SK-N-SH (cell line): ENCODE results near the gene NEK6. TPM values are rescaled to one million over a fixed set of nuclear protein-coding genes. Genes with fewer than 3 reads are reported as not detected.

Experiments used
- CTCF ChIA-PET: fragments of 300-600, 350-600 bp; formaldehyde crosslinking; extraction: SDS; loops from one replicate; lab custom pipeline; 2021; lab: Yijun Ruan, JAX
- POLR2A ChIA-PET: fragments of 350-600 bp; sonication (Branson Sonifier 250); formaldehyde crosslinking; extraction: SDS; loops from one replicate; lab custom pipeline; 2020; ENCODE audit warnings: antibody characterized with exemption, inconsistent platforms; lab: Yijun Ruan, JAX
- DNase-seq: peaks from one replicate; pipeline ENCODE4 v3.0.0; 2012
- H2AFZ ChIP-seq: fragments of 200-600 bp; sonication (generic); 2 replicates; pipeline ENCODE4 v1.8.1; 2016; ENCODE audit warnings: antibody characterized with exemption, mild to moderate bottlenecking, low read depth
- H3F3A ChIP-seq: fragments of 200-600 bp; sonication (generic); replicated peaks from 2 replicates; pipeline ENCODE3; 2016; ENCODE audit warnings: antibody characterized with exemption, mild to moderate bottlenecking; ENCODE audit not compliant: insufficient read depth
- H3K27ac ChIP-seq, 2 experiments: fragments of 200-500 bp in 1 of 2; fragments of 200-600 bp in 1 of 2; sonication (Bioruptor generic) in 1 of 2; sonication (generic), shearing (Covaris generic) in 1 of 2; 2 replicates each; pipeline versions ENCODE4 v1.5.1 to v1.6.1; 2014 to 2016; ENCODE audit warnings: low read depth in 2 of 2, inconsistent platforms in 1 of 2, low read length in 1 of 2, mild to moderate bottlenecking in 1 of 2, mixed read lengths in 1 of 2
- H3K27me3 ChIP-seq: fragments of 200-600 bp; sonication (generic), shearing (Covaris generic); 2 replicates; pipeline ENCODE4 v1.6.1; 2016; ENCODE audit warnings: mixed run types; ENCODE audit not compliant: insufficient read depth
- H3K36me3 ChIP-seq, 2 experiments: fragments of 200-500 bp in 1 of 2; fragments of 200-600 bp in 1 of 2; sonication (Bioruptor generic) in 1 of 2; sonication (generic) in 1 of 2; replicated peaks in 1 of 2; 2 replicates each; pipeline versions ENCODE3 to v1.5.1; 2014 to 2016; ENCODE audit warnings: low read length in 1 of 2, mild to moderate bottlenecking in 1 of 2; ENCODE audit not compliant: insufficient read depth in 2 of 2, control insufficient read depth in 1 of 2
- H3K4me1 ChIP-seq, 2 experiments: fragments of 200-500 bp in 1 of 2; fragments of 200-600 bp in 1 of 2; sonication (Bioruptor generic) in 1 of 2; sonication (generic), shearing (Covaris generic) in 1 of 2; 2 replicates each; pipeline versions ENCODE4 v1.5.1 to v1.6.1; 2014 to 2016; ENCODE audit warnings: low read depth in 1 of 2, low read length in 1 of 2, mixed run types in 1 of 2; ENCODE audit not compliant: insufficient read depth in 2 of 2, control insufficient read depth in 1 of 2
- H3K4me2 ChIP-seq: fragments of 200-600 bp; sonication (generic), shearing (Covaris generic); 2 replicates; pipeline ENCODE4 v1.6.1; 2017; ENCODE audit warnings: mixed run types
- H3K4me3 ChIP-seq, 2 experiments: fragments of 200-500 bp in 1 of 2; fragments of 200-600 bp in 1 of 2; sonication (Bioruptor generic) in 1 of 2; sonication (generic), shearing (Covaris generic) in 1 of 2; 2 replicates each; pipeline versions ENCODE4 v1.5.1 to v1.8.1; 2014 to 2016; ENCODE audit warnings: low read depth in 2 of 2, inconsistent platforms in 1 of 2, low read length in 1 of 2, mild to moderate bottlenecking in 1 of 2, mixed read lengths in 1 of 2, moderate library complexity in 1 of 2
- H3K79me2 ChIP-seq: fragments of 200-600 bp; sonication (generic); 2 replicates; pipeline ENCODE4 v1.8.1; 2017; ENCODE audit warnings: mild to moderate bottlenecking; ENCODE audit not compliant: insufficient read depth
- H3K9ac ChIP-seq: fragments of 200-600 bp; sonication (generic); 2 replicates; pipeline ENCODE4 v1.6.1; 2017; ENCODE audit warnings: mixed run types
- H3K9me2 ChIP-seq: fragments of 200-600 bp; sonication (generic); 2 replicates; pipeline ENCODE4 v1.6.1; 2017; ENCODE audit warnings: mixed run types
- H3K9me3 ChIP-seq: fragments of 200-600 bp; sonication (generic); 2 replicates; pipeline ENCODE4 v1.6.1; 2017; ENCODE audit warnings: mixed run types, mild to moderate bottlenecking, moderate library complexity
- H4K20me1 ChIP-seq: fragments of 200-600 bp; sonication (generic); 2 replicates; pipeline ENCODE4 v1.6.1; 2017; ENCODE audit warnings: mild to moderate bottlenecking, mixed run types; ENCODE audit not compliant: insufficient read depth
- CHD2 ChIP-seq: fragments of 150-350 bp; IDR thresholded peaks from 2 replicates; pipeline ENCODE4 v1.6.1; 2018; ENCODE audit warnings: low read length; ENCODE audit not compliant: partially characterized antibody
- FOXM1 ChIP-seq: IDR thresholded peaks from 2 replicates; pipeline ENCODE4 v1.4.0; 2012; ENCODE audit warnings: low read depth, mild to moderate bottlenecking
- GATA2 ChIP-seq: sonication (generic); formaldehyde crosslinking; IDR thresholded peaks from 2 replicates; pipeline ENCODE4 v1.5.0; 2020; ENCODE audit warnings: mild to moderate bottlenecking, missing genetic modification reagents
- MEF2A ChIP-seq: IDR thresholded peaks from 2 replicates; pipeline ENCODE4 v1.4.0; 2012; ENCODE audit warnings: low read depth, borderline replicate concordance
- MXI1 ChIP-seq: IDR thresholded peaks from 2 replicates; pipeline ENCODE4 v1.6.1; 2012; ENCODE audit warnings: mild to moderate bottlenecking, low read depth, low read length, improper control_type of control experiment
- NRF1 ChIP-seq: IDR thresholded peaks from 2 replicates; pipeline ENCODE4 v1.6.1; 2012; ENCODE audit warnings: low read depth, mild to moderate bottlenecking, low read length
- POLR2AphosphoS5 ChIP-seq: IDR thresholded peaks from 2 replicates; pipeline ENCODE4 v1.6.1; 2012; ENCODE audit warnings: low read depth, low read length
- RFX5 ChIP-seq: IDR thresholded peaks from 2 replicates; pipeline ENCODE4 v1.6.1; 2012; ENCODE audit warnings: mild to moderate bottlenecking, improper control_type of control experiment, low read length
- RXRA ChIP-seq: IDR thresholded peaks from 2 replicates; pipeline ENCODE4 v1.4.0; 2012; ENCODE audit warnings: low read depth, mild to moderate bottlenecking, borderline replicate concordance
- SIN3A ChIP-seq: IDR thresholded peaks from 2 replicates; pipeline ENCODE4 v1.6.1; 2012; ENCODE audit warnings: low read depth, mild to moderate bottlenecking, low read length, moderate library complexity, borderline replicate concordance
- SMC3 ChIP-seq: IDR thresholded peaks from 2 replicates; pipeline ENCODE4 v1.6.1; 2012; ENCODE audit warnings: low read depth, low read length, improper control_type of control experiment
- TEAD4 ChIP-seq: IDR thresholded peaks from 2 replicates; pipeline ENCODE4 v1.4.0; 2012; ENCODE audit warnings: mild to moderate bottlenecking, borderline replicate concordance; ENCODE audit not compliant: insufficient read depth
- YY1 ChIP-seq: IDR thresholded peaks from 2 replicates; pipeline ENCODE4 v1.4.0; 2012; ENCODE audit warnings: low read depth, mild to moderate bottlenecking
- WGBS: methylation state at CpG from one replicate; pipeline ENCODE4 v1.1.6; 2017; ENCODE audit warnings: low lambda C conversion rate; 5-methylcytosine and 5-hydroxymethylcytosine counted together
- polyA plus RNA-seq, 3 experiments: library from polyadenylated mRNA; depleted of rRNA; stranded (reverse); fragments of >200 nt; gene quantifications; 2 replicates each; pipeline ENCODE4 v1.2.3, GENCODE V29; 2012
- TF ChIP-seq, protein P1 (sequence below): fragments of 200-600 bp; sonication (generic); IDR thresholded peaks from 2 replicates; pipeline ENCODE4 v1.6.1; 2017; ENCODE audit warnings: antibody characterized with exemption, mild to moderate bottlenecking, moderate library complexity
- TF ChIP-seq, protein P2 (sequence below): fragments of 150-350 bp; IDR thresholded peaks from 2 replicates; pipeline ENCODE4 v1.6.1; 2016; ENCODE audit warnings: mild to moderate bottlenecking, low read depth, low read length

NEK6 gene
- polyA plus RNA-seq, 1 of the 3 experiments (the other 2 are of a cell fraction), result 89.8 TPM

GRCh38 chr9:124354346-124355038 is 96.7 kb downstream of the NEK6 start:
- CTCF ChIA-PET, result interaction anchor here (0.8 kb wide), 1 partner anchor 75 kb away, joined by 3 read pairs; no protein-coding TSS in a partner anchor
- peaks cover 39% of the 10 kb centered on the region for H3K79me2 ChIP-seq
- no peak overlapping the region for H3K4me3 ChIP-seq
- POLR2A ChIA-PET, result no interaction called here
- peaks cover 66% of the 10 kb centered on the region for H4K20me1 ChIP-seq
- H3K36me3 ChIP-seq, result peaks cover 17 to 61% of the 10 kb centered on the region in 2 experiments
- H3K27me3 ChIP-seq, result no peaks in the 10 kb centered on the region
- H3K9me2 ChIP-seq, result no peaks in the 10 kb centered on the region
- no peaks in the 10 kb centered on the region; a peak in 1 of 4 replicates for H3K4me1 ChIP-seq
- no peak overlapping the region; a peak in 1 of 4 replicates for H3K27ac ChIP-seq
- DNase-seq, result no peak
- WGBS, result 95% methylated on average over 17 of the region's 17 CpGs
- TF ChIP-seq SMC3 (no peak), GATA2 (CRISPR knock-in tag) (no peak), CHD2 (no peak), RXRA (no peak), POLR2AphosphoS5 (no peak)
- TF ChIP-seq, protein P1, sequence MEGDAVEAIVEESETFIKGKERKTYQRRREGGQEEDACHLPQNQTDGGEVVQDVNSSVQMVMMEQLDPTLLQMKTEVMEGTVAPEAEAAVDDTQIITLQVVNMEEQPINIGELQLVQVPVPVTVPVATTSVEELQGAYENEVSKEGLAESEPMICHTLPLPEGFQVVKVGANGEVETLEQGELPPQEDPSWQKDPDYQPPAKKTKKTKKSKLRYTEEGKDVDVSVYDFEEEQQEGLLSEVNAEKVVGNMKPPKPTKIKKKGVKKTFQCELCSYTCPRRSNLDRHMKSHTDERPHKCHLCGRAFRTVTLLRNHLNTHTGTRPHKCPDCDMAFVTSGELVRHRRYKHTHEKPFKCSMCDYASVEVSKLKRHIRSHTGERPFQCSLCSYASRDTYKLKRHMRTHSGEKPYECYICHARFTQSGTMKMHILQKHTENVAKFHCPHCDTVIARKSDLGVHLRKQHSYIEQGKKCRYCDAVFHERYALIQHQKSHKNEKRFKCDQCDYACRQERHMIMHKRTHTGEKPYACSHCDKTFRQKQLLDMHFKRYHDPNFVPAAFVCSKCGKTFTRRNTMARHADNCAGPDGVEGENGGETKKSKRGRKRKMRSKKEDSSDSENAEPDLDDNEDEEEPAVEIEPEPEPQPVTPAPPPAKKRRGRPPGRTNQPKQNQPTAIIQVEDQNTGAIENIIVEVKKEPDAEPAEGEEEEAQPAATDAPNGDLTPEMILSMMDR, result no peak
- TF ChIP-seq, protein P2, sequence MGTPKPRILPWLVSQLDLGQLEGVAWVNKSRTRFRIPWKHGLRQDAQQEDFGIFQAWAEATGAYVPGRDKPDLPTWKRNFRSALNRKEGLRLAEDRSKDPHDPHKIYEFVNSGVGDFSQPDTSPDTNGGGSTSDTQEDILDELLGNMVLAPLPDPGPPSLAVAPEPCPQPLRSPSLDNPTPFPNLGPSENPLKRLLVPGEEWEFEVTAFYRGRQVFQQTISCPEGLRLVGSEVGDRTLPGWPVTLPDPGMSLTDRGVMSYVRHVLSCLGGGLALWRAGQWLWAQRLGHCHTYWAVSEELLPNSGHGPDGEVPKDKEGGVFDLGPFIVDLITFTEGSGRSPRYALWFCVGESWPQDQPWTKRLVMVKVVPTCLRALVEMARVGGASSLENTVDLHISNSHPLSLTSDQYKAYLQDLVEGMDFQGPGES, result no peak
- no peak overlapping the region for H2AFZ ChIP-seq
- peaks cover 34% of the 10 kb centered on the region for H3F3A ChIP-seq
- H3K9me3 ChIP-seq, result no peaks in the 10 kb centered on the region
- H3K4me2 ChIP-seq, result no peak overlapping the region
- H3K9ac ChIP-seq, result no peak overlapping the region

DNA sequence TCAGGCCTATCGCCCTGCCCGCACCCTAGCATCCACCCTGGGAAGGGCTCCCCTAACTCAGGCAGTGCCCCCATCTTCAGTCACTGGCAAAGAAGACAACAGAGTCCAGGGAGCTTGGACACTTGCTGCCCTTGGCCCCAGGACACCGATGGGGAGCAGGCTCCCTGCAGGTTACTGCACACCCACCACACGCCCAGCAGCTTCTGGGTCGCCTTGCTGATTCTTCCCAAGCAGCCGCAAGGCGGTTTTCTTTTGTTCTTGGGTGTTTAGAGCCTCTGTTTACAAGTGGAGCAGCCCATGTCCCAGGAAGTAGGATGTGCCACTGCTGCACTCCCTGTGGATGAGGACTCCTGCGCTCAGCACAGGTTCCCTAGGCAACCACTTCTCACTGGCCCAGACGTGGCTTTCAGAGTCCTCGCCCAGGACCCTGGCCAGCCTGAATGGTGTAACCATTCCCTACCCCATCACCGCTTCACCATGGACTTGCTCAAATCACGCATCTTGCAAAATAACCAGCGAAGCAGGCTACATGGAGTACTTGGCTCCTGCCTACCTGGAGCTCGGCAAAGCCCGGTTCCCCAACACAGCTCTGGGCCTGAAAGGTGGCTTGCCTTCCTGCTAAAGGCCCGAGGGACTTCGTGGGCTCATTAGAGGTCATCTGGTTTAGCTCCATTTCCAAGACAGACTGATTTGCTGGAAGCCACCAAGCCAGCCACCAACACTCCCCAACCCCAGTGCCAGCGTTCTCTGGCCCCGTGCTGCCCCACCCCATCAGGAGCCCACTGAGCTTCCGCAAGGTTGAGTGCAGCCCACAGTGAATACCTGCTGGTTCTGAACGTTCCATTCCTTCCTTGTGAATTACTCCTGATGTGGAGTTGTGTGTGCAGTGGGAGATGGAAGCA is 97.5 kb downstream of the NEK6 start:
- TF ChIP-seq FOXM1 (no peak), RFX5 (no peak), SIN3A (no peak), MEF2A (no peak), MXI1 (no peak), YY1 (no peak), TEAD4 (no peak), NRF1 (no peak)

More for the DNA sequence above, 97.5 kb downstream of the NEK6 start:
- H3K9ac ChIP-seq, result no peak overlapping the region
- H3K79me2 ChIP-seq, result peaks cover 47% of the 10 kb centered on the region
- ChIA-PET CTCF (interaction anchor here (0.8 to 1.8 kb wide), 2 partner anchors 32 to 76 kb away, joined by 3 to 4 read pairs; no protein-coding TSS in a partner anchor), POLR2A (no interaction called here)
- H3K9me3 ChIP-seq, result no peaks in the 10 kb centered on the region
- no peaks in the 10 kb centered on the region for H3K9me2 ChIP-seq
- peaks cover 0 to under 1% of the 10 kb centered on the region in 2 experiments; a peak in 1 of 4 replicates for H3K4me1 ChIP-seq
- H2AFZ ChIP-seq, result no peak overlapping the region
- peaks cover 74% of the 10 kb centered on the region for H4K20me1 ChIP-seq
- no peak overlapping the region for H3K4me2 ChIP-seq
- no peak for DNase-seq
- H3K36me3 ChIP-seq, result peaks cover 17 to 53% of the 10 kb centered on the region in 2 experiments
- no peak overlapping the region for H3K27ac ChIP-seq
- no peaks in the 10 kb centered on the region for H3K27me3 ChIP-seq
- H3F3A ChIP-seq, result peaks cover 29% of the 10 kb centered on the region
- H3K4me3 ChIP-seq, result no peak overlapping the region
- WGBS, result 87% methylated on average over 18 of the region's 21 CpGs
